NT2/D1 (cell line): Measurements from ENCODE around the gene RIMS4.
A peak's percentile ranks its signal among the peaks of the same experiment; 100 is the strongest.

Experiments
- DNase-seq: peaks from one replicate; pipeline ENCODE4 v3.0.0-alpha.2; 2011; ENCODE audit warnings: low read depth, low spot score
- H3K27me3 ChIP-seq: 2 replicates; pipeline ENCODE4 v1.6.0; 2011; ENCODE audit warnings: mild to moderate bottlenecking; ENCODE audit not compliant: insufficient read length, insufficient read depth
- H3K36me3 ChIP-seq: 2 replicates; pipeline ENCODE4 v1.6.1; 2011; ENCODE audit warnings: mild to moderate bottlenecking, low read length, mixed read lengths; ENCODE audit not compliant: insufficient read depth, insufficient read length
- H3K4me1 ChIP-seq: 2 replicates; pipeline ENCODE4 v1.5.1; 2011; ENCODE audit not compliant: insufficient read depth, insufficient read length
- H3K4me3 ChIP-seq: 2 replicates; pipeline ENCODE4 v1.5.1; 2011; ENCODE audit warnings: low read depth; ENCODE audit not compliant: insufficient read length
- H3K9ac ChIP-seq: 2 replicates; pipeline ENCODE4 v1.6.0; 2011; ENCODE audit warnings: low read depth; ENCODE audit not compliant: insufficient read length
- H3K9me3 ChIP-seq: 2 replicates; pipeline ENCODE4 v1.5.1; 2011; ENCODE audit warnings: mild to moderate bottlenecking, low read length; ENCODE audit not compliant: insufficient read depth
- SUZ12 ChIP-seq: IDR thresholded peaks from 2 replicates; pipeline ENCODE4 v1.6.1; 2011; ENCODE audit not compliant: insufficient read length, insufficient read depth; ENCODE audit errors: extremely low read depth
- YY1 ChIP-seq: IDR thresholded peaks from 2 replicates; pipeline ENCODE4 v1.6.1; 2011; ENCODE audit not compliant: insufficient read length, insufficient read depth
- ZNF274 ChIP-seq: IDR thresholded peaks from 2 replicates; pipeline ENCODE4 v1.6.1; 2011; ENCODE audit warnings: mild to moderate bottlenecking, low read depth, low read length

The RIMS4 gene

GRCh38 chr20:44722990-44723389 is 87.4 kb downstream of the RIMS4 start:
- Histone ChIP-seq H3K4me3 (no peak overlapping the region), H3K36me3 (no peaks in the 10 kb centered on the region), H3K9me3 (no peaks in the 10 kb centered on the region), H3K9ac (no peak overlapping the region), H3K27me3 (no peaks in the 10 kb centered on the region), H3K4me1 (peaks cover 6% of the 10 kb centered on the region)
- no peak for DNase-seq
- TF ChIP-seq SUZ12 (no peak), YY1 (no peak)

DNA sequence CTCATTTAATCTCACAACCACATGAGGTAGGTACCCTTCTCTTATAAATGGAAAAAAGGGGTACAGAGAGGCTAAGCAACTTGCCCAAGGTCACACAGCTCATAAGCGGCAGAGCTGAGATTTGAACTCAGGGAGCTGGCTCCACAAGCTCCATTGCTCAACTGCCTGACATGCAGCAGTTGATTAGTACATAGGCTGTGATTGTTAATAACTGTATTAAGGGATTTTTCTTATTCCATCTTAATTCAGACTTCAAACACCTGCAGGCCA is 88.6 kb downstream of the RIMS4 start:
- H3K9me3 ChIP-seq = no peaks in the 10 kb centered on the region
- no peaks in the 10 kb centered on the region for H3K27me3 ChIP-seq
- H3K9ac ChIP-seq = no peak overlapping the region
- TF ChIP-seq ZNF274 (no peak), SUZ12 (no peak)
- H3K4me3 ChIP-seq = no peak overlapping the region
- DNase-seq = no peak
- no peaks in the 10 kb centered on the region for H3K36me3 ChIP-seq
- peaks cover 2% of the 10 kb centered on the region for H3K4me1 ChIP-seq

DNA sequence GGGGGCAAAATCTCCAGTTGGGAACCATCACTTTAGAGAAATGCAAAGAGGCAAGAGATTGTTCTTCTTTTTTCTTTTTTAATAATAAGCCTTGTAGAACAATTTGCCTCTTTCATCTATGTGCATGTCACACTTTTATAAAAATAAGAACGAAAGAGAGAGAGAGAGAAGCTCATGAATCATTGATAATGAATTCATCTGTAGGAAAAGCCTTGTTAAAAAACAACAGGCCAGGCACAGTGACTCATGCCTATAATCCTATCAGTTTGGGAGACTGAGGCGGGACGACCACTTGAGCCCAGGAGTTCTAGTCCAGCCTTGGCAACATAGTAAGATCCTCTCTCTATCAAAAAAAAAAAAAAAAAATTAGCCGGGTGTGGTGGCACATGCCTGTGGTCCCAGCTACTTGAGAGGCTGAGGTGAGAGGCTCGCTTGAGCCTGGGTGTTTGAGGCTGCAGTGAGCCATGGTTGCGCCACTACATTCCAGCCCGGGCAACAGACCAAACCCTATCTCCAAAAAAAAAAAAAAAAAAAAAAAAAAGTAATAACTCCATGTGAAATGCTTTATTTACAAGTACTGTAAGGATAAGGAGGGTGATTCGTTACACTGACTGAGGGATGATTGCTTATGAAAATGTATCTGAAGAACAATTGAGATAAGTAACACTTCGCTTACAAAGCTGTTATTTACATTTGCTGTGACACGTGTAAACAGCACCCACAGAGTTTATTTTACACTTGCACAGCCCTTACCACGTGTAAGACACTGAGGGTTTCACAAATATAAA is 89.2 kb downstream of the RIMS4 start:
- no peaks in the 10 kb centered on the region for H3K27me3 ChIP-seq
- H3K4me1 ChIP-seq = peaks cover 2% of the 10 kb centered on the region
- no peak overlapping the region for H3K4me3 ChIP-seq
- TF ChIP-seq YY1 (no peak), SUZ12 (no peak), ZNF274 (no peak)
- H3K36me3 ChIP-seq = no peaks in the 10 kb centered on the region
- DNase-seq = no peak
- H3K9ac ChIP-seq = no peak overlapping the region
- no peaks in the 10 kb centered on the region for H3K9me3 ChIP-seq

GRCh38 chr20:44720621-44720996 is 89.7 kb downstream of the RIMS4 start:
- no peak for DNase-seq
- peaks cover 2% of the 10 kb centered on the region for H3K4me1 ChIP-seq
- no peaks in the 10 kb centered on the region for H3K27me3 ChIP-seq
- no peaks in the 10 kb centered on the region for H3K9me3 ChIP-seq
- TF ChIP-seq ZNF274 = no peak
- no peak for TF ChIP-seq SUZ12
- no peak for TF ChIP-seq YY1
- no peak overlapping the region for H3K4me3 ChIP-seq
- no peaks in the 10 kb centered on the region for H3K36me3 ChIP-seq
- H3K9ac ChIP-seq = no peak overlapping the region

DNA sequence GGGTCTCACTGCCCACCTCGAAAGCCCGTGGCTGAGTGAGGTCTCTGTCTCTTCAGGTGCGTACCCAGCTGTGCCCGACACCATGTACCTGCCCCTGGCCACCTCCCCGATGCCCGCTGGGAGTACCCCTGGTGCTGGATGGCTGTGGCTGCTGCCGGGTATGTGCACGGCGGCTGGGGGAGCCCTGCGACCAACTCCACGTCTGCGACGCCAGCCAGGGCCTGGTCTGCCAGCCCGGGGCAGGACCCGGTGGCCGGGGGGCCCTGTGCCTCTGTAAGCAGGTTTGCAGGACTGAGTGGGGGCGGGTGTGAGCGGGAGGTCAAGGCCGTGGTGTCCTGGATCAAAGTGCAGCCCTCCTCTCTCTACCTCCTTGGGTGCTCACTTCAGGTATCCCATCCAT is 90.5 kb downstream of the RIMS4 start:
- H3K27me3 ChIP-seq = no peaks in the 10 kb centered on the region
- no peaks in the 10 kb centered on the region for H3K36me3 ChIP-seq
- peaks cover 2% of the 10 kb centered on the region for H3K4me1 ChIP-seq
- H3K9ac ChIP-seq = no peak overlapping the region
- no peaks in the 10 kb centered on the region for H3K9me3 ChIP-seq
- no peak for TF ChIP-seq ZNF274
- TF ChIP-seq YY1 = no peak
- TF ChIP-seq SUZ12 = no peak
- no peak overlapping the region for H3K4me3 ChIP-seq
- DNase-seq = no peak

- no peaks in the 10 kb centered on the region for H3K36me3 ChIP-seq
- no peaks in the 10 kb centered on the region for H3K27me3 ChIP-seq
- H3K4me3 ChIP-seq = no peak overlapping the region
- H3K4me1 ChIP-seq = peaks cover 2% of the 10 kb centered on the region
- no peak for TF ChIP-seq YY1
- no peak for TF ChIP-seq ZNF274
- TF ChIP-seq SUZ12 = no peak
- DNase-seq = no peak
- H3K9me3 ChIP-seq = no peaks in the 10 kb centered on the region
- peak overlapping the region; percentile 16 for H3K9ac ChIP-seq
Measured at GRCh38 chr20:44717986-44718385, 92.4 kb downstream of the RIMS4 start.

DNA sequence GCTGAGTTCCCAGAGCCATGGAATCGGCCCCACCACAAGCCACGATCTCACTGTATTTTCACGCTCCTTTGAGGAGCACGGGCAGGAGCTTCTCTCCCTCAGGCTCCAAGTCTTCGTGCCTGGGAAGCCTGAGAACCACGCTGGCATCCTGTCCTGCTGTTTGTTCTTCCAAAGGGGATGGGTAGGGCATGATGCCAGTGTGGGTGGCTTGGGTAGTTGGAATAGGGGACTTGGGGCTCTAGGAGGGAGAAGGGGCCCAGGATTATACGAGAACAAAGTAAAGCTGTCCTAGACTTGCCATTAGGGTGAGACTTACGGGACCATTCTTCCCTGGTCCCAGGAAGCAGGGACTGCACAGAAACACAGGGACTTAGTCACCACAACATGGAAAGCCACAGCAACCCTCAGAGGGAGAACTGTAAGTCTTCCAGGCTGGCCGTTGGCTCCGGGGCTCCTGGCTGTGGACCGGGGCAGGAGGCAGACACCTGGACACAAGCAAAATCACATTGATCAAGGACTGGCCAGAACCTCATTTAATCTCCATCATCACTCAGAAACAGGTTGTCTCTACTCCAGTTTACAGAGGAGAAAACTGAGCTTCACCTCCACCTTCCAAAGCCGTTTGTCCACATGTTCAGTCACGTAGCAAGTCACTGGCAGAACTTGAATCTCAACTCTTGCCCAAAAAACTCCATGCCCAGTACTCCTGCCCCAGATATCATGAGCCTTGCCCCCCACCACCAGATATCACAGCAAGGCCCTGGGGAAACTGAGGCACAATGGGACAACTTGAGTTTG is 93.8 kb downstream of the RIMS4 start:
- no peak for TF ChIP-seq ZNF274
- no peak for TF ChIP-seq SUZ12
- TF ChIP-seq YY1 = no peak
- Histone ChIP-seq H3K4me3 (no peak overlapping the region), H3K27me3 (peaks cover 1% of the 10 kb centered on the region), H3K36me3 (no peaks in the 10 kb centered on the region), H3K9me3 (no peaks in the 10 kb centered on the region), H3K4me1 (peaks cover 2% of the 10 kb centered on the region), H3K9ac (no peak overlapping the region)
- no peak for DNase-seq
